Esophagus muscularis mucosa (tissue), 4 donors: Measurements from ENCODE around the gene GLRA2. TPM values are rescaled to one million over a fixed set of nuclear protein-coding genes. Genes with fewer than 3 reads are reported as not detected.

ENCODE experiments used
- DNase-seq: peaks from one replicate; pipeline ENCODE4 v3.0.0-alpha.2; 2017; ENCODE audit errors: extremely low spot score
- H3K27ac ChIP-seq, 4 donors: fragments of 200-600 bp; sonication (generic); replicated peaks in 1 of 4; 1 replicate in 3 of 4; 2 replicates in 1 of 4; pipeline ENCODE4 v1.5.1; 2016 to 2019; ENCODE audit warnings: mild to moderate bottlenecking in 1 of 4
- H3K27me3 ChIP-seq, 4 donors: fragments of 200-600 bp; sonication (generic); one replicate each; pipeline versions ENCODE4 v1.5.1 to v1.6.0; 2016 to 2019
- H3K36me3 ChIP-seq, 4 donors: fragments of 200-600 bp; sonication (generic); one replicate each; pipeline ENCODE4 v1.5.1; 2016 to 2019
- H3K4me1 ChIP-seq, 4 donors: fragments of 200-600 bp; sonication (generic); one replicate each; pipeline ENCODE4 v1.5.1; 2016 to 2019
- H3K4me3 ChIP-seq, 4 donors: fragments of 200-600 bp; sonication (generic); 1 replicate in 2 of 4; 2 replicates in 2 of 4; pipeline ENCODE4 v1.5.1; 2016 to 2019; ENCODE audit warnings: mild to moderate bottlenecking in 4 of 4, moderate library complexity in 1 of 4
- H3K9me3 ChIP-seq, 4 donors: fragments of 200-600 bp; sonication (generic); 1 replicate in 3 of 4; 2 replicates in 1 of 4; pipeline ENCODE4 v1.5.1; 2016 to 2019
- EP300 ChIP-seq: sonication (generic); formaldehyde crosslinking; IDR thresholded peaks from one replicate; pipeline ENCODE4 v1.6.1; 2017; ENCODE audit warnings: antibody characterized with exemption
- POLR2A ChIP-seq: fragments of 450-650 bp; IDR thresholded peaks from one replicate; pipeline ENCODE4 v1.6.1; 2017; ENCODE audit warnings: antibody characterized with exemption, moderate library complexity, mild to moderate bottlenecking, low read depth
- POLR2AphosphoS5 ChIP-seq, 2 donors: sonication (generic); formaldehyde crosslinking; IDR thresholded peaks; one replicate each; pipeline ENCODE4 v1.6.1; 2017; ENCODE audit warnings: antibody characterized with exemption in 2 of 2
- WGBS: methylation state at CpG from one replicate; pipeline ENCODE4 v1.1.5; 2018; 5-methylcytosine and 5-hydroxymethylcytosine counted together
- intact Hi-C: fragments of 100-400 bp; cut with DNase I; formaldehyde crosslinking; loops from one replicate; pipeline ENCODE4 v1.15.1; 2023
- total RNA-seq, 4 donors: library from RNA; depleted of rRNA; stranded (reverse); fragments of >200 nt; gene quantifications; one replicate each; pipeline versions ENCODE4 v1.1.0 to v1.2.1, GENCODE V29; 2016
- TF ChIP-seq, protein P1 (sequence below), 3 experiments: fragments of 200-600 bp in 2 of 3; fragments of 450-650 bp in 1 of 3; sonication (generic) in 2 of 3; IDR thresholded peaks; one replicate each; pipeline ENCODE4 v1.5.1; 2017 to 2019; ENCODE audit warnings: antibody characterized with exemption in 3 of 3, mild to moderate bottlenecking in 2 of 3, moderate library complexity in 1 of 3

GLRA2 gene
- not detected for total RNA-seq

DNA sequence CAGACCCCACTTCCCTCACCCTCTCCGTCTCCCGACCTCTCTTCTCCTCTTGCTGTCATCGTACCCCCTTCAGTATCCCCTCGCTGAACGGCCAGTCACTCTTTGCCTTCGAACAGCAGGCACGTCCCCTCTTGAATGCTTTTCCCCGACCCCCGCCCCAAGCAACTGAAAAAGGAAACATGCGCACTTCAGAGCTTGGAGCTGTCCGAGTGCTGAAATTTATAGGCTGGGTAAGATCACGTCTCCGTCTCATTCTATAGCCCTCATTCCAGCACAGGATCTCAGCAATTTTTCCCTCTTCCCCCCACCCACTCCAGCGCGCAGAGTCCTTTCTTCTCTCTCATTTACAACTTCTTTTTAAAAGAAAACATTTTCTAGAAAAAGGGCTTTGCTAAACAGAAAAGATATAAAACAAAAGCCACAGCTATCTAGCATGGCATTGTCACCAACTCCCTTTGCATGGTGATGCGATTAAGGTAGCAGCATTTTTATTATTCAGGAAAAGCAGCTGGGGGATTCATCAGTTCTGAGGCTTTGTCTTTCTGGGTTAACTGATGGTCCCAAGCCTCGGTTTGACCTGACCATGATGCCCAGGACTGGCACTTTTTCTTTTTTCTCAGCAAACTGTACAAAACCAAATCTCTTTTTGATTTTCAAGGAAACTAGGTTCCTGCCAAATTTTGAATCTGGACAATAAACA lies at the start of gene GLRA2:
TSS of gene GLRA2 (plus strand) at position 247 of the 700 bp plus-strand sequence. CDS start 522 bp downstream, outside the sequence.
- DNase-seq: no peak
- Histone ChIP-seq H3K27ac (no peak within 1 kb of the TSS), H3K36me3 (no peaks in the 10 kb centered on the region), H3K4me3 (no peak within 1 kb of the TSS), H3K4me1 (peaks cover 0 to 4% (median 2%) of the 10 kb centered on the region in 4 donors), H3K27me3 (no peaks in the 10 kb centered on the region), H3K9me3 (no peaks in the 10 kb centered on the region)
- 18% methylated on average over 17 of the region's 17 CpGs for WGBS
- intact Hi-C loops: no loop called here
- no peak for TF ChIP-seq EP300
- TF ChIP-seq, protein P1, sequence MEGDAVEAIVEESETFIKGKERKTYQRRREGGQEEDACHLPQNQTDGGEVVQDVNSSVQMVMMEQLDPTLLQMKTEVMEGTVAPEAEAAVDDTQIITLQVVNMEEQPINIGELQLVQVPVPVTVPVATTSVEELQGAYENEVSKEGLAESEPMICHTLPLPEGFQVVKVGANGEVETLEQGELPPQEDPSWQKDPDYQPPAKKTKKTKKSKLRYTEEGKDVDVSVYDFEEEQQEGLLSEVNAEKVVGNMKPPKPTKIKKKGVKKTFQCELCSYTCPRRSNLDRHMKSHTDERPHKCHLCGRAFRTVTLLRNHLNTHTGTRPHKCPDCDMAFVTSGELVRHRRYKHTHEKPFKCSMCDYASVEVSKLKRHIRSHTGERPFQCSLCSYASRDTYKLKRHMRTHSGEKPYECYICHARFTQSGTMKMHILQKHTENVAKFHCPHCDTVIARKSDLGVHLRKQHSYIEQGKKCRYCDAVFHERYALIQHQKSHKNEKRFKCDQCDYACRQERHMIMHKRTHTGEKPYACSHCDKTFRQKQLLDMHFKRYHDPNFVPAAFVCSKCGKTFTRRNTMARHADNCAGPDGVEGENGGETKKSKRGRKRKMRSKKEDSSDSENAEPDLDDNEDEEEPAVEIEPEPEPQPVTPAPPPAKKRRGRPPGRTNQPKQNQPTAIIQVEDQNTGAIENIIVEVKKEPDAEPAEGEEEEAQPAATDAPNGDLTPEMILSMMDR (IDR thresholded peaks at IDR 0.05): no peak

DNA sequence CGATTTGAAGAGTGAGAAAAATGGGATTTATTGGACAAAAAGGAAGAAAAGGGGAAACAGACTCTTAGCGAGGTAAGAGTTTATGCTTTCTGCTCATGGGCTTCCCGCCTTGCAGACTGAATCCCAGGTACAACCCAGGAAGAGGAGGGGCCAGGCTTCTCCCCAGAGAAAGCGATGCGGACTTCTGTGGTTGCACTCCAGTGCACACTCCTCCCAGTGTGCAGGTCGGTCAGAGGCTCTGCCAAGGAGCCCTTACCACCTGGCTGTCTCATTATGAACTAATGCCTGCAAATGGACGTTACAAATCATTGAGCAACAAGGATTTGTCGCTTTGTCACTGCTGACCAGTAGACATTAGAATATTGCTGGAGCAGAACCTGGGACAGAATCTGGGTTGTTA lies 39.9 kb upstream of the GLRA2 start:
- no peak overlapping the region for H3K4me3 ChIP-seq
- H3K36me3 ChIP-seq: no peaks in the 10 kb centered on the region
- H3K27ac ChIP-seq: no peak overlapping the region
- no peaks in the 10 kb centered on the region for H3K9me3 ChIP-seq
- TF ChIP-seq, protein P1 (IDR thresholded peaks at IDR 0.05): no peak
- no peak for TF ChIP-seq EP300
- no peak for TF ChIP-seq POLR2A
- TF ChIP-seq POLR2AphosphoS5 (IDR thresholded peaks at IDR 0.05): no peak
- WGBS: 64% methylated on average over 8 of the region's 8 CpGs
- no peaks in the 10 kb centered on the region for H3K4me1 ChIP-seq
- intact Hi-C loops: no loop called here
- DNase-seq: no peak
- H3K27me3 ChIP-seq: no peaks in the 10 kb centered on the region

DNA sequence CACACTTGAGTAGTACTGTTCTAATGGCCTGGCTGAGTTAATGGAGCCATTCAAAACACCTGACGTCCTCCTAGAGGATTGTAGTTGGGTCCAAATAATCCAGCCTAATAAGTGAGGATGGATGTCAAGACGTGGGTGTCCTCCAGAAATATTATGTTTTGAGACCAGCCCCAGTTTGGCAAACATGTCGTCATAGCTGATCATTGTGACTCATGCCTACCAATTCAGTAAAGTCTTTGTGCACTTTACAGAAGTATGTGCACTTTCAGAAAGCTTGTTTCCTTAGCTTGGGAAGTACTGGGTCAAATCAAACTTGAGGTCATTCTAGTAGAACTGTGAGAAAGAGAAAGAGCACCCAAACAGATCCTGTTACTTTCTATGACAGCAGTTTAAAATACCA lies 37.6 kb upstream of the GLRA2 start:
- WGBS: 69% methylated on average over 3 of the region's 3 CpGs
- DNase-seq: no peak
- Histone ChIP-seq H3K36me3 (no peaks in the 10 kb centered on the region), H3K9me3 (no peaks in the 10 kb centered on the region), H3K27ac (no peak overlapping the region), H3K27me3 (no peaks in the 10 kb centered on the region), H3K4me3 (no peak overlapping the region), H3K4me1 (peaks cover 0 to 4% (median 2%) of the 10 kb centered on the region in 4 donors)
- intact Hi-C loops: no loop called here
- TF ChIP-seq POLR2AphosphoS5 (IDR thresholded peaks at IDR 0.05) (no peak), EP300 (no peak), POLR2A (no peak)
- TF ChIP-seq, protein P1 (IDR thresholded peaks at IDR 0.05): no peak

DNA sequence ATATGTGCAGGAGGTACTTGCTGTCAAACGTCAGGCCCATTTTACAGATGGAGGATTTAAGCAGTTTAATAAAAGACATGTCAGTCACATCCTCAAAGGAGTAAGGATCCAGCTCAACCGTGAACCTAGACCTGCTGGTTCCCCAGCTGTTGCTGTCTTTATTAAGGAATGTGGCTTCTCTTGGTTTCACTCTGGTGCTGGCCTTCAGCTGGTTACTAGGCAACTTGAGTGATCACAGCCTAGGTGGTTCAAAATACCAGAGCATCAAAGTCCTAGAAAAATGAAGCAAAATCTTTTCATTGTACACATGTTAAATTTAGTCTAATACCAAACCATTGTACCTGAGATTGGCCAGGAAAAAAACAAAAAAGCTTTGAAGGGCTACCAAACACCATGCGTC lies 32.7 kb upstream of the GLRA2 start:
- peak overlapping the region; percentile 2 to 57 (median 40) for H3K27ac ChIP-seq
- TF ChIP-seq POLR2A: no peak
- TF ChIP-seq, protein P1 (IDR thresholded peaks at IDR 0.05): no peak
- TF ChIP-seq EP300: no peak
- no peak for TF ChIP-seq POLR2AphosphoS5 (IDR thresholded peaks at IDR 0.05)
- H3K4me3 ChIP-seq: peak overlapping the region; percentile 26 to 43 (median 30)
- no peak for DNase-seq
- no peaks in the 10 kb centered on the region for H3K9me3 ChIP-seq
- H3K27me3 ChIP-seq: no peaks in the 10 kb centered on the region
- WGBS: 34% methylated on average over 3 of the region's 3 CpGs
- intact Hi-C loops: no loop called here
- no peaks in the 10 kb centered on the region for H3K36me3 ChIP-seq
- H3K4me1 ChIP-seq: peaks cover 0 to 13% (median 10%) of the 10 kb centered on the region in 4 donors
